22Rv1 (cell line): ENCODE results near the gene ASMTL.
"Not testable (repeated sequence)": the region's sequence is repeated elsewhere in the genome, so short reads cannot be mapped to it uniquely, and the experiment has no call there.

Experiments
- H3K27ac ChIP-seq: fragments of 450-650 bp; 2 replicates; pipeline ENCODE4 v1.5.1; 2017
- CTCF ChIP-seq: fragments of 450-650 bp; IDR thresholded peaks from 2 replicates; pipeline ENCODE4 v1.5.1; 2017; ENCODE audit warnings: mild to moderate bottlenecking
- ZFX ChIP-seq: fragments of 450-650 bp; IDR thresholded peaks from 2 replicates; pipeline ENCODE4 v1.6.1; 2017; ENCODE audit warnings: antibody characterized with exemption, borderline replicate concordance

The ASMTL gene

DNA sequence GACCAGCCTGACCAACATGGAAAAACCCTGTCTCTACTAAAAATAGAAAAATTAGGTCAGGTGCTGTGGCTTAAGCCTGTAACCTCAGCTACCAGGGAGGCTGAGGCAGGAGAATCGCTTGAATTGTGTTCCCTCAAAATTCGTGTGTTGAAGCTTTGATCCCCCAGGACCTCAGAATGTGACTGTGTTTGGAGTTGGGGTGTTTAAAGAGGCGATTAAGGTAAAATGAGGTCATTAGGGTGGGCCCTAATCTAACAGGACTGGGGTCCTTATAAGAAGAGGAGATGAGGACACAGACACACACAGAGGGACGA, 84.4 kb downstream of the ASMTL start:
- no peak overlapping the region for H3K27ac ChIP-seq
- no peak for TF ChIP-seq CTCF

- not testable (repeated sequence) for H3K27ac ChIP-seq
Observed at GRCh38 chrX:1366363-1366762, 86.3 kb downstream of the ASMTL start.

GRCh38 chrX:1361910-1362309, 90.8 kb downstream of the ASMTL start:
- TF ChIP-seq ZFX (no peak), CTCF (no peak)
- H3K27ac ChIP-seq = no peak overlapping the region

DNA sequence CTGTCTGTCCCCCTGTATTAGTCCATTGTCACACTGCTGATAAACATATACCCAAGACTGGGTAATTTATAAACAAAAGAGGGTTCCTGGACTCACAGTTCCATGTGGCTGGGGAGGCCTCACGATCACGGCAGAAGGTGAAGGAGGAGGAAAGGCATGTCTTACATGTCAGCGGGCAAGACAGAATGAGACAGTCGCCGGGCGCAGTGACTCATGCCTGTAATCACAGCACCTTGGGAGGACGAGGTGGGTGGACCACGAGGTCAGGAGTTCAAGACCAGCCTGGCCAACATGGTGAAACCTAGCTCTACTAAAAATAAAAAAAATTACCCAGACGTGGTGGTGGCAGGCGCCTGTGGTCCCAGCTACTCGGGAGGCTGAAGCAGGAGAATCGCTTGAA, 91.4 kb downstream of the ASMTL start:
- H3K27ac ChIP-seq = no peak overlapping the region
- TF ChIP-seq ZFX (no peak), CTCF (no peak)

- TF ChIP-seq ZFX (no peak), CTCF (no peak)
- no peak overlapping the region for H3K27ac ChIP-seq
Observed at GRCh38 chrX:1360171-1360570, 92.5 kb downstream of the ASMTL start.

- no peak overlapping the region for H3K27ac ChIP-seq
- TF ChIP-seq CTCF = no peak
- no peak for TF ChIP-seq ZFX
Observed at GRCh38 chrX:1359477-1359873, 93.2 kb downstream of the ASMTL start.

DNA sequence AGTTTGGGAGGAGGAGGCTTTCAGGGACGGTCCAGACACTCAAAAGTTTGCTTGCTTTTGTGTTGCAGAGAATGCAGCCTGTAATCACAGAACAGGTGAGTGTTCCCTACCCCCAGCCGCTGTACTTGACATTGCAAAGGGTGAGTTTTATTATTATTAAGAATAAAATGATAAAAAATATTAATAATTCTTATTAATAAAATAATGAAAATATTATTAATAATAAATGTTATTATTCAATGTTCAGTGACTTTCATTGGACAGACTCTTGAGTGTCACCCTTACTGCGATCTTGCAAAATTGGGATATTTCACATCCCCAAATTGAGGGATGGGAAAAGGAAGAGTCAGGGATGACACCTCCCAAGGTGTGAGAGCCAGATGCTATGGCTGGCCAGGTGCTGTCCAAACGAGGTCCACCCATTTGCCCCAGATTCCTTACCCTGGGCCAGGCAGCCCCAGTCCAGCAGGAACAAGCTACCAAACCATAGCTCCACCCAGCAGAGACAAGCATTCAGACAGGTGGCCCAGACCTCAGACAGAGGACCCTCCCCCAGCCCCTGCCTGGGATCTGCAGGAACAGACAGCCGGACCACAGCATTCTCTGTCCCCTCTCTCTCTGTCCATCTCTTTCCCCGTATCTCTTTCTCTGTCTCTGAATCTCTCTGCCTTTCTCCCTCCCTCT, 93.8 kb downstream of the ASMTL start:
- no peak overlapping the region for H3K27ac ChIP-seq
- TF ChIP-seq ZFX = no peak
- no peak for TF ChIP-seq CTCF

- TF ChIP-seq ZFX (no peak), CTCF (no peak)
- no peak overlapping the region for H3K27ac ChIP-seq
Observed at GRCh38 chrX:1357993-1358392, 94.7 kb downstream of the ASMTL start.
